Mesenchymal stem cell (in vitro differentiated cells and primary cell): ENCODE measurements around the gene FBXO39.

ENCODE experiments used
- DNase-seq: peaks from one replicate; pipeline ENCODE4 v3.0.0-alpha.2; 2013
- H2AFZ ChIP-seq: one replicate; pipeline ENCODE4 v1.6.1; 2013; ENCODE audit warnings: low read depth, mild to moderate bottlenecking, control low read depth, inconsistent platforms, low read length, moderate library complexity
- H2AK5ac ChIP-seq: 2 replicates; pipeline ENCODE4 v1.6.1; 2013; ENCODE audit warnings: low read length, moderate library complexity, mild to moderate bottlenecking, inconsistent platforms; ENCODE audit not compliant: severe bottlenecking
- H2BK120ac ChIP-seq: one replicate; pipeline ENCODE4 v1.6.1; 2013; ENCODE audit warnings: low read depth, mild to moderate bottlenecking, inconsistent platforms, low read length, moderate library complexity
- H2BK12ac ChIP-seq, 2 experiments: one replicate each; pipeline ENCODE4 v1.6.1; 2013; ENCODE audit warnings: inconsistent platforms in 2 of 2, low read length in 2 of 2, mild to moderate bottlenecking in 2 of 2, moderate library complexity in 2 of 2, control low read depth in 1 of 2
- H2BK15ac ChIP-seq: one replicate; pipeline ENCODE4 v1.6.1; 2013; ENCODE audit warnings: mild to moderate bottlenecking, low read depth, inconsistent platforms; ENCODE audit not compliant: poor library complexity, severe bottlenecking
- H2BK5ac ChIP-seq: 2 replicates; pipeline ENCODE4 v1.6.1; 2013; ENCODE audit warnings: low read depth, mild to moderate bottlenecking, low read length, control low read depth, inconsistent platforms; ENCODE audit not compliant: poor library complexity, severe bottlenecking
- H3K14ac ChIP-seq, 2 experiments: one replicate each; pipeline ENCODE4 v1.6.1; 2013; ENCODE audit warnings: inconsistent platforms in 2 of 2, low read length in 2 of 2, control low read depth in 1 of 2, mild to moderate bottlenecking in 1 of 2, moderate library complexity in 1 of 2
- H3K18ac ChIP-seq, 2 experiments: one replicate each; pipeline ENCODE4 v1.6.1; 2013; ENCODE audit warnings: inconsistent platforms in 2 of 2, low read length in 2 of 2, control low read depth in 1 of 2, low read depth in 1 of 2, mild to moderate bottlenecking in 1 of 2
- H3K23ac ChIP-seq, 2 experiments: one replicate each; pipeline ENCODE4 v1.6.1; 2013; ENCODE audit warnings: inconsistent platforms in 2 of 2, low read length in 2 of 2, mild to moderate bottlenecking in 2 of 2, moderate library complexity in 2 of 2, control low read depth in 1 of 2
- H3K27ac ChIP-seq: 2 replicates; pipeline ENCODE4 v1.5.1; 2013; ENCODE audit warnings: mild to moderate bottlenecking, moderate library complexity, low read length, control low read depth, inconsistent platforms; ENCODE audit not compliant: poor library complexity, severe bottlenecking
- H3K27me3 ChIP-seq, 2 experiments: 2 replicates each; pipeline versions ENCODE4 v1.6.1 to v1.7.0; 2013; ENCODE audit warnings: low read length in 2 of 2, mild to moderate bottlenecking in 2 of 2, moderate library complexity in 2 of 2, control low read depth in 1 of 2, inconsistent platforms in 1 of 2; ENCODE audit not compliant: control insufficient read depth in 1 of 2, insufficient read depth in 1 of 2
- H3K36me3 ChIP-seq, 2 experiments: 2 replicates each; pipeline versions ENCODE4 v1.6.1 to v1.7.0; 2013; ENCODE audit warnings: low read length in 2 of 2, control low read depth in 1 of 2, inconsistent platforms in 1 of 2, low read depth in 1 of 2, mild to moderate bottlenecking in 1 of 2; ENCODE audit not compliant: insufficient read depth in 2 of 2, control insufficient read depth in 1 of 2
- H3K4ac ChIP-seq, 2 experiments: one replicate each; pipeline ENCODE4 v1.6.1; 2013; ENCODE audit warnings: inconsistent platforms in 2 of 2, low read length in 2 of 2, mild to moderate bottlenecking in 2 of 2, moderate library complexity in 2 of 2, control low read depth in 1 of 2, low read depth in 1 of 2
- H3K4me1 ChIP-seq: 2 replicates; pipeline ENCODE4 v1.6.1; 2013; ENCODE audit warnings: low read depth, low read length, control low read depth; ENCODE audit not compliant: control insufficient read depth, insufficient read depth
- H3K4me2 ChIP-seq: 2 replicates; pipeline ENCODE4 v1.6.1; 2013; ENCODE audit warnings: low read length, mild to moderate bottlenecking, inconsistent platforms; ENCODE audit not compliant: poor library complexity, severe bottlenecking
- H3K4me3 ChIP-seq, 2 experiments: 2 replicates each; pipeline versions ENCODE4 v1.5.1 to v1.7.0; 2013; ENCODE audit warnings: low read length in 2 of 2, mild to moderate bottlenecking in 2 of 2, control low read depth in 1 of 2, low read depth in 1 of 2; ENCODE audit not compliant: insufficient read depth in 1 of 2
- H3K79me1 ChIP-seq: replicated peaks from 2 replicates; pipeline ENCODE4 v1.6.1; 2013; ENCODE audit warnings: mild to moderate bottlenecking, control low read depth, low read length, inconsistent platforms; ENCODE audit not compliant: poor library complexity, severe bottlenecking
- H3K9ac ChIP-seq: 2 replicates; pipeline ENCODE4 v1.7.0; 2013; ENCODE audit warnings: mild to moderate bottlenecking, low read length, moderate library complexity
- H3K9me3 ChIP-seq: 2 replicates; pipeline ENCODE4 v1.7.0; 2013; ENCODE audit warnings: mild to moderate bottlenecking, low read length; ENCODE audit not compliant: control insufficient read depth
- H4K8ac ChIP-seq: one replicate; pipeline ENCODE4 v1.6.1; 2013; ENCODE audit warnings: inconsistent platforms, mild to moderate bottlenecking, low read length, moderate library complexity
- H4K91ac ChIP-seq: one replicate; pipeline ENCODE4 v1.6.1; 2013; ENCODE audit warnings: mild to moderate bottlenecking, low read length, inconsistent platforms
- WGBS: methylation state at CpG from one replicate; pipeline ENCODE4 v1.1.7; 2013; ENCODE audit warnings: mixed read lengths; 5-methylcytosine and 5-hydroxymethylcytosine counted together

Gene FBXO39

DNA sequence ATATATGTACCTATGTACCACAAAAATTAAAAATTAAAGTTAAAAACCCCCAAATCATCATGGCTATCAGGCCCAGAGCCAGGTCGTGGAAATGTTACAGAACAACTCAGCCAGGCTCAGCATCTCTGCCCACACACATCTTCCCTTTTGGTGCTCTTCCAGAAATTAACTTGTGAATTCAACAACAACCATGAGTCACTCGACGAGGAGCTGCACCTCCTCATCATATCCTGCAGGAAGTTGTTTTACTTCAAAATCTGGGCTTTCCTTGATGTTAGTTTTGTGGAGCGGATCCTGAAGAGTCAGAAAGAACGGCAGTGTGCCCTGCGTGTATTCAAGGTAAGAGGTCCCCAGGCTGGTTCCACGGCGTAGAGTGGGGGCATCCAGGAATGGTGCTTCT, 10.6 kb downstream of the FBXO39 start:
- Histone ChIP-seq H3K9me3 (no peaks in the 10 kb centered on the region), H3K9ac (no peak overlapping the region), H3K27ac (no peak overlapping the region), H2BK12ac (no peak overlapping the region), H3K27me3 (peaks cover 7 to 25% of the 10 kb centered on the region in 2 experiments), H4K91ac (no peak overlapping the region), H3K4me3 (no peak overlapping the region), H3K23ac (no peak overlapping the region), H3K36me3 (no peaks in the 10 kb centered on the region), H2AFZ (no peak overlapping the region), H2AK5ac (no peak overlapping the region), H3K79me1 (no peaks in the 10 kb centered on the region), H4K8ac (no peak overlapping the region), H3K4me1 (no peaks in the 10 kb centered on the region), H3K4ac (no peak overlapping the region), H2BK5ac (no peak overlapping the region), H3K14ac (no peak overlapping the region), H2BK15ac (no peak overlapping the region), H3K18ac (no peak overlapping the region), H3K4me2 (no peak overlapping the region), H2BK120ac (no peak overlapping the region)
- no peak for DNase-seq
- 84% methylated on average over 8 of the region's 8 CpGs for WGBS

DNA sequence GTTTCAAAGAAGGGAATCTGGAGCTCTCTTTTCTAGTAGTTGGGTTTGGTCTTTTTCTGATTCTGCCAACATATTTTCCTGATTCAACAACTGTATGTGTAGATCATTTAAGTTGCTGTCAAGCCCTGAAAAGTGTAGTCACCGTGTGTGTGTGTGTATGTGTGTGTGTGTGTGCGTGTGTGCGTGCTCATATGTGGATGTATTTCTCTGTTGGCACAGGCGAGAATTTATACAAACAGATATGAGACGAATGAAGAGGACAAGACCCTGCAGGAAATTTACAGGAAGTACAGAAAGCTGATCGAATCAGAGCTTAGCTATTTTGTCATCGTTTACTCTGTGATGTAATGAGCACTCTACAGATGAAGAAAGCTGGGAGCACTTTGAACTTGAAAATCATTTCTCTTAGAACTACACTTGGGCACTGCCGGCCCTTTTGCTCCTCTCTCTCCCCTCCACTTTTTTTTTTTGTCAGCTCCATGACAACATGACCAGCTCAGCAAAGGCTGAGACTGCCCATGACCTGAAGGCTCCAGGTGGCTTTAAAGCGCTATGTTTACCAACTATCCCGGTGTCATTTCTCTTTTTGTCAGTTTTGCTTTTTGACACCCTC, 11.2 kb downstream of the FBXO39 start:
- H2BK5ac ChIP-seq = no peak overlapping the region
- no peak overlapping the region for H2BK15ac ChIP-seq
- no peaks in the 10 kb centered on the region for H3K79me1 ChIP-seq
- H2AFZ ChIP-seq = no peak overlapping the region
- no peak overlapping the region for H3K4ac ChIP-seq
- no peak overlapping the region for H3K4me3 ChIP-seq
- no peak overlapping the region for H3K9ac ChIP-seq
- no peak overlapping the region for H3K18ac ChIP-seq
- no peak overlapping the region for H2BK120ac ChIP-seq
- no peak overlapping the region for H3K27ac ChIP-seq
- H3K36me3 ChIP-seq = no peaks in the 10 kb centered on the region
- no peak overlapping the region for H4K91ac ChIP-seq
- no peak overlapping the region for H2AK5ac ChIP-seq
- H3K27me3 ChIP-seq = peaks cover 8 to 29% of the 10 kb centered on the region in 2 experiments
- no peak overlapping the region for H2BK12ac ChIP-seq
- H3K14ac ChIP-seq = no peak overlapping the region
- no peak for DNase-seq
- H3K9me3 ChIP-seq = no peaks in the 10 kb centered on the region
- H3K23ac ChIP-seq = no peak overlapping the region
- 66% methylated on average over 10 of the region's 10 CpGs for WGBS
- no peak overlapping the region for H4K8ac ChIP-seq
- no peaks in the 10 kb centered on the region for H3K4me1 ChIP-seq
- H3K4me2 ChIP-seq = no peak overlapping the region

DNA sequence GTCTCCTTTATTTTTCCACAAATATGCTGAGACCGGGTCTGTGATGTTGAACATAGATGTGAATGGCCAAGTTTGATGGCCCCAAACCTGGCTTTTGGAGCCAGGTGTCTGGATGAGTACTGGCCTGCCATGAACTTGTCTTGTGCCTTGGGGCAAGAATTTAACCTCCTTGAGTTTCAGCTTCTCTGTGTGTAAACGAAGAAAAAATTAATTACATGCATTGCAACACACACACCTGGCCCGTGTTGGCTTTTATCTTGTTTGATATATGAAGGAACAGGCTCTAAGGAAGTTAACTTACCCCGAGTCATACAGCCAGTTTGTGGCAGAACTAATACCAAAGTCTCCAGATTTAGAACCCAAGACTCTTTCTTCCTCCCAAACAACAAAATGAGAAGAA, 13.1 kb downstream of the FBXO39 start:
- H3K27me3 ChIP-seq = peaks cover 13 to 39% of the 10 kb centered on the region in 2 experiments
- H2BK5ac ChIP-seq = no peak overlapping the region
- no peak overlapping the region for H3K4ac ChIP-seq
- no peak for DNase-seq
- H3K36me3 ChIP-seq = no peaks in the 10 kb centered on the region
- H3K79me1 ChIP-seq = no peaks in the 10 kb centered on the region
- no peak overlapping the region for H3K4me2 ChIP-seq
- H3K14ac ChIP-seq = no peak overlapping the region
- no peak overlapping the region for H2AK5ac ChIP-seq
- H3K4me1 ChIP-seq = no peaks in the 10 kb centered on the region
- H2BK12ac ChIP-seq = no peak overlapping the region
- H3K27ac ChIP-seq = no peak overlapping the region
- no peak overlapping the region for H2BK120ac ChIP-seq
- H2BK15ac ChIP-seq = no peak overlapping the region
- H3K4me3 ChIP-seq = no peak overlapping the region
- no peaks in the 10 kb centered on the region for H3K9me3 ChIP-seq
- H2AFZ ChIP-seq = no peak overlapping the region
- no peak overlapping the region for H3K23ac ChIP-seq
- 56% methylated on average over 3 of the region's 4 CpGs for WGBS
- no peak overlapping the region for H4K8ac ChIP-seq
- H3K9ac ChIP-seq = no peak overlapping the region
- H3K18ac ChIP-seq = no peak overlapping the region
- no peak overlapping the region for H4K91ac ChIP-seq

DNA sequence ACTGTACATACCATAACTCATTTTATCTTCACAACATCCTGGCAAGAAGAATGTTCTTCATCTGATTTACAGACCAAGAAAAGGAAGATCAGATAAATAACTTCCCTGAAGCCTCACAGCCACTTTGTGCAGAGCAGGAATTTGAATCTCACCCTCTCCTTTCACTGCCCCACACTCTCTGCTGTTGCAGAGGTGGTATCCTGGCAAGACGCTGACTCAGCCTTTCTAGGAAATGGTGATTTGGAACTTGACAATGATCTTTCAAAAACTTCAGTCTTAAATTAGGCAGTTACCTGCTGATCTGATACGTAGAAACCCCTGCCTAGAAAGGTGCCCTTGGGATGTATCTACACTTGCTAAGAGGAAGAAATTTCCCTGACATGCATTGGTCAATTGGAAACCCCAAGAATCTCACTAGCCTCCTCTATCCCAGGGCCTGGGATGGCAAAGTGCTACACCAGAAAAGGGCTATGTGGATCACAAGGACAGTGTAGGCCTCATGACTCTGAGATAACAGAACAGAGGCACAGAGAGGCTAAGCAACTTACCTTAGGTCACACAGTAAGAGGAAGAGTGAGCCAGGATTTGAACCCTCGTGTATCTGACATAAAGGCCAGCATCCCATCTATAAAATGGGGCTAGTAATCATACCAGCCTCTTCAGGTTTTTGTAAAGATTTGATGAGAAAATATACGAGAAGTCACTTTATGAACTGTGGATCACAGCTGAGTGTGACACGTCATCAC, 17.9 kb downstream of the FBXO39 start:
- Histone ChIP-seq H2AFZ (no peak overlapping the region), H3K9ac (no peak overlapping the region), H2BK5ac (no peak overlapping the region), H2BK12ac (no peak overlapping the region), H3K18ac (no peak overlapping the region), H3K79me1 (no peaks in the 10 kb centered on the region), H3K4me3 (no peak overlapping the region), H3K14ac (no peak overlapping the region), H3K27ac (no peak overlapping the region), H3K4me1 (no peaks in the 10 kb centered on the region), H3K9me3 (no peaks in the 10 kb centered on the region), H4K91ac (no peak overlapping the region), H3K23ac (no peak overlapping the region), H3K4ac (no peak overlapping the region), H3K27me3 (peaks cover 13 to 43% of the 10 kb centered on the region in 2 experiments), H2AK5ac (no peak overlapping the region), H3K36me3 (no peaks in the 10 kb centered on the region), H2BK15ac (no peak overlapping the region), H4K8ac (no peak overlapping the region), H2BK120ac (no peak overlapping the region), H3K4me2 (no peak overlapping the region)
- no peak for DNase-seq
- 71% methylated on average over 4 of the region's 5 CpGs for WGBS
